Measurements from ENCODE around the gene ARMC7.

GRCh38 chr17:75109046-75109406, 743 bp upstream of the ARMC7 start:
- TF ChIP-seq CTCF (IDR thresholded peaks at IDR 0.05): no peak
- TF ChIP-seq POLR2AphosphoS5 (IDR thresholded peaks at IDR 0.05): no peak

Data from suprapubic skin (tissue), 3 donors.